B cell (primary cell): ENCODE results near the gene ERN1.

Experiments used
- EZH2 ChIP-seq: IDR thresholded peaks from 2 replicates; pipeline ENCODE4 v1.6.1; 2012; ENCODE audit warnings: borderline replicate concordance, low read depth, mild to moderate bottlenecking, moderate library complexity, low read length; ENCODE audit not compliant: insufficient read depth, poor library complexity, severe bottlenecking
- TF ChIP-seq, protein P1 (sequence below): fragments of 200-600 bp; IDR thresholded peaks from one replicate; pipeline ENCODE4 v1.8.0; 2022; ENCODE audit warnings: antibody characterized with exemption, mild to moderate bottlenecking

DNA sequence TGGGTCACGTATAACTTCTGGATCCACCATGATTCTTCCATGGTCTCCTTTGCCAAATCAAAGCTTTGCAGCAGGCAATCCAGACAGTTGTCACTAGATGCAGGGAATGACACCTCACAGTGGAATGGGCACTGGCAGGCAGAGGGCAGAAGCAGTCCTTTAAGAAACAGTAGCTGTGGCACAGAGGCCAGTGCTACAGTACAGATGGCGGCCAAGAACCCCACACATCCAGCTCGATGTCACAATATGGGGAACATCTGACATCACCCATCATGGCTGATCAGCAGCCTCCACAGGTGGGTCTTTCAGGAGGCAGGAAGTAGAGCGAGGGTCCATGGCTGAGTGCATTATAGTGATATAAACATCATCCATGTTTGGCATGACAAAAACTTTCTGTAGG lies 18.8 kb upstream of the ERN1 start:
- TF ChIP-seq, protein P1, sequence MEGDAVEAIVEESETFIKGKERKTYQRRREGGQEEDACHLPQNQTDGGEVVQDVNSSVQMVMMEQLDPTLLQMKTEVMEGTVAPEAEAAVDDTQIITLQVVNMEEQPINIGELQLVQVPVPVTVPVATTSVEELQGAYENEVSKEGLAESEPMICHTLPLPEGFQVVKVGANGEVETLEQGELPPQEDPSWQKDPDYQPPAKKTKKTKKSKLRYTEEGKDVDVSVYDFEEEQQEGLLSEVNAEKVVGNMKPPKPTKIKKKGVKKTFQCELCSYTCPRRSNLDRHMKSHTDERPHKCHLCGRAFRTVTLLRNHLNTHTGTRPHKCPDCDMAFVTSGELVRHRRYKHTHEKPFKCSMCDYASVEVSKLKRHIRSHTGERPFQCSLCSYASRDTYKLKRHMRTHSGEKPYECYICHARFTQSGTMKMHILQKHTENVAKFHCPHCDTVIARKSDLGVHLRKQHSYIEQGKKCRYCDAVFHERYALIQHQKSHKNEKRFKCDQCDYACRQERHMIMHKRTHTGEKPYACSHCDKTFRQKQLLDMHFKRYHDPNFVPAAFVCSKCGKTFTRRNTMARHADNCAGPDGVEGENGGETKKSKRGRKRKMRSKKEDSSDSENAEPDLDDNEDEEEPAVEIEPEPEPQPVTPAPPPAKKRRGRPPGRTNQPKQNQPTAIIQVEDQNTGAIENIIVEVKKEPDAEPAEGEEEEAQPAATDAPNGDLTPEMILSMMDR: no peak
- no peak for TF ChIP-seq EZH2
